ENCODE results near the gene QTRT2. TPM values are rescaled to one million over a fixed set of nuclear protein-coding genes. Genes with fewer than 3 reads are reported as not detected.

Gene QTRT2
- total and polyA plus RNA-seq, 2 experiments from 2014 or later: 32.3 to 66.5 TPM

- Mint-ChIP-seq H3K4me1 (peaks cover 10% of the 10 kb centered on the region), H3K27me3 (ENCODE audit: insufficient read depth, low read depth, poor library complexity) (no peaks in the 10 kb centered on the region), H3K27ac (no peak overlapping the region), H3K4me3 (no peak overlapping the region), H3K36me3 (ENCODE audit: low read depth) (no peaks in the 10 kb centered on the region), H3K9me3 (no peaks in the 10 kb centered on the region)
- ATAC-seq (no peak), DNase-seq (ENCODE audit: low spot score) (no peak)
- Histone ChIP-seq H3K9me2 (ENCODE audit: insufficient read depth) (no peaks in the 10 kb centered on the region), H2AFZ (peak overlapping the region; percentile 75; the same call in 1 of the 2 replicates), H3K4me1 (ENCODE audit: insufficient read depth) (peaks cover 18% of the 10 kb centered on the region), H3K4me2 (no peak overlapping the region), H3K79me2 (replicated peaks; ENCODE audit: insufficient read depth) (no peaks in the 10 kb centered on the region), H3K36me3 (ENCODE audit: insufficient read depth) (no peaks in the 10 kb centered on the region), H3K27ac (ENCODE audit: low read depth) (no peak overlapping the region), H3F3A (replicated peaks; ENCODE audit: low read depth) (no peaks in the 10 kb centered on the region), H3K27me3 (ENCODE audit: insufficient read depth) (no peaks in the 10 kb centered on the region), H4K20me1 (replicated peaks; ENCODE audit: insufficient read depth) (no peaks in the 10 kb centered on the region), H3K4me3 (no peak overlapping the region)
- TF ChIP-seq CTCF (conservative IDR thresholded peaks at IDR 0.05; ENCODE audit: low read depth in 2 of 2) (no peak), ZNF114 (CRISPR knock-in tag; IDR thresholded peaks at IDR 0.05) (no peak), POLR2AphosphoS5 (IDR thresholded peaks at IDR 0.05; ENCODE audit: low read depth) (no peak), REST (IDR thresholded peaks at IDR 0.05; ENCODE audit: unreplicated experiment) (no peak), NANOG (IDR thresholded peaks at IDR 0.05; ENCODE audit: borderline replicate concordance) (no peak), ZNF331 (CRISPR knock-in tag; IDR thresholded peaks at IDR 0.05; ENCODE audit: low read depth) (no peak), JUNB (IDR thresholded peaks at IDR 0.05; ENCODE audit: unreplicated experiment) (no peak), CREB1 (CRISPR knock-in tag; IDR thresholded peaks at IDR 0.05; ENCODE audit: low read depth) (no peak), ETS1 (IDR thresholded peaks at IDR 0.05) (no peak), EZH2phosphoT487 (IDR thresholded peaks at IDR 0.05; ENCODE audit: unreplicated experiment) (no peak), EZH2 (IDR thresholded peaks at IDR 0.05; ENCODE audit: low read depth, unreplicated experiment) (no peak), ZNF462 (CRISPR knock-in tag; IDR thresholded peaks at IDR 0.05) (no peak), STAT1 (IDR thresholded peaks at IDR 0.05; ENCODE audit: unreplicated experiment) (no peak)
Measured at GRCh38 chr3:114095796-114096195, 39.3 kb downstream of the QTRT2 start.

Measured in GM23338 (cell line).